GM18519 (cell line): Measurements from ENCODE around the gene FAM72B.
"Not testable (repeated sequence)": the region's sequence is repeated elsewhere in the genome, so short reads cannot be mapped to it uniquely, and the experiment has no call there.

Experiments
- ATAC-seq: cut with Tn5 transposase; IDR thresholded peaks from one replicate; pipeline ENCODE4 v1.9.1; 2021; ENCODE audit warnings: mild to moderate bottlenecking, moderate library complexity; ENCODE audit not compliant: unreplicated experiment, low FRiP score

Gene FAM72B

DNA sequence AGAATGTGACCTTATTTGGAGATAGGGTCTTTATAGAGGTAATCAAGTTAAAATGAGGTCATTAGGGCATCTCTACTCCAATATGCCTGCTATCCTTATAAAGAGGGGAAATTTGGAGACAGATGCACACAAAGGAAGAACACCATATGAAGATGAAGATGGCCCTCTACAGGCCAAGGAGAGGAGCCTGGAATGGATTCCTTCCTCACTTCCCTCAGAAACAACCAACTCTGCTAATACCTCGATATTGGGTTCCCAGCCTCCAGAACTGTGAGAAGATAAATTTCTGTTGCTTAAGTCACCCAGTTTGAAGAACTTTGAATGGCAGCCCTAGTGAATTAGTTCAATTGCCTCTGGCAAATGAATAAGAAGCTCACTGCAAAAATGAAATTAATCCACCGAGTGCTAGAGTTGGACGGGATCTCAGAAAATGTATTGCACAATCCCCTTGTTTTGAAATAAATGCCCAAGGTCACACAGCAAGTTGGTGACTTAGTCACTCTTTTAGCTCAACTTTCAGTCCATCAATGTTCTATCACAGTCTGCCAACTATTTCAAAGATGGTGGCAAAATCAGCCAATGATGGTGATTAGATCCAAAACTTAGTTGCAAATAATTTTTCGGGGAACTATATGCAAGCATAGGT, 27.1 kb downstream of the FAM72B start:
- not testable (repeated sequence) for ATAC-seq

DNA sequence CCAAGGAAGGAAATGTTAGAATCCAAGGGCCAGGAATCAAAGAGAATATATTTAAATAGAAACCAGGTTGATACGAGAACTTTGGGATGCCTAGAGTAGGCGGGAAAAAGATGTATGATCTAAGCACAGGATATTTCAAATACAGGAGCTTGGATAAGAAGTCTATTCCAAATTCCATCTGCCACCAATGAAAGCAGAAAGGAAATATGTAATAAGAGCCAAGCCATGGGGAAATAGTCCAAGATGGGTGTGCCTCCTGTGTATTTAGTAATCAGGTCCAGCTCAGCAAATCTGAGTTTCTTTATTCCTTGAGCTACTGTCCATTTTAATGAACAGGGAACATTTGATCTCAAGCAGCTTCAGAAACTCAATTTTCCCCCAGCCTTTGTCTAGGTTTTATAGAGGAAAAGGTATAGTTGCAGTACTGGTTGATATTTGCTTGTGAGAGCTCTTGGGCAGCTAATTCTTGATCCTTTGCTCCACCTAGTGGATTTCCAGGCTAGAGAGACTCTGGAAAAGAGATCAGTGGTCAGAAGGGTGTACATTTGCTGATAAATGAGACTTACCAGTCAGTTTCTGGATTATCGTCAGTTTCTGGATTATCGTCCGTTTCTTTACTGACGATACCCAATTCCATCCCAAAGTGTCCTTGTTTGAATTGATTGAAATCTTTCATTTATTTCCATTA, 28.3 kb downstream of the FAM72B start:
- ATAC-seq: not testable (repeated sequence)

GRCh38 chr1:121154811-121155210, 29.3 kb downstream of the FAM72B start:
- ATAC-seq: not testable (repeated sequence)

GRCh38 chr1:121152788-121153187, 31.4 kb downstream of the FAM72B start:
- not testable (repeated sequence) for ATAC-seq

DNA sequence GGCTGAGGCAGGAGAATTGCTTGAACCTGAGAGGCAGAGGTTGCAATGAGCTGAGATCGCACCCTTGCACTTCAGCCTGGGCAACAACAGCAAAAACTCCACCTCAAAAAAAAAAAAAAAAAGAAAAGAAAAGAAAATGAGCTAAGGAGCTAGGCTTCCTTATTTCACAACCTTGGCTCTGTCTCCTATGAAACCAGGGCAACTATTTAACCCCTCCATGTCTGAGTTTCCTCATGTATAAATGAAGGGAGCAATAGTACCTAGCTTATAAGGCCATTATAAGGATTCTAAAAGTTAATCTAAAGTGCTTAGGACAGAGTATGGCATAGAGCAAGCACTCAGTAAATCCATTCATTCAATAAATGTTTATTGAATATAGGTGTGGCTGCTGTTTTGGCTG, 32.8 kb downstream of the FAM72B start:
- not testable (repeated sequence) for ATAC-seq

- not testable (repeated sequence) for ATAC-seq
Measured at GRCh38 chr1:121148489-121149190, 35.5 kb downstream of the FAM72B start.

GRCh38 chr1:121140393-121140792, 43.7 kb downstream of the FAM72B start:
- ATAC-seq: not testable (repeated sequence)

DNA sequence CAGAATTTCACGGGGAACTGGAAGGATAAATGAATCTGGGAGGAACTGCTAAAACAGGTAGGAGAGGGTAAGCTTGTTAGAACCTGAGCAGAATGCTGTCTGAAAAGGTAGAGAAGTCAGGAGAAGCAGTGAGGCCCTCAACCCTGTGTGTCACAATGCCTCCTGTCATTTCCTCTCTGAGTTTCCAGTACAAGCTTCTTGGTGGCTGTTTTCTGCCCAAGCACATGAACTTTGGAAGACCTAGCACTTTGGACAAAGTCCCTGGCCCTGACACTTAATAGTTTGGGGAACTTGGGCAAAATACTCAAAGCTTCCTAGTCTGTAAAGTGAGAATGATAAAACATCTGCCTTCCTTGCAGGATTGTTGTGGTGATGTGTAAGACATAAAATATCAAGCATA, 52.6 kb downstream of the FAM72B start:
- ATAC-seq: not testable (repeated sequence)

- ATAC-seq: not testable (repeated sequence)
Measured at GRCh38 chr1:121118480-121118824, 65.7 kb downstream of the FAM72B start.
